Measurements from ENCODE around the gene SMIM23. TPM values are rescaled to one million over a fixed set of nuclear protein-coding genes. Genes with fewer than 3 reads are reported as not detected.

The SMIM23 gene
- polyA plus RNA-seq, 1 of the 3 experiments (the other 2 are of a cell fraction), result not detected

DNA sequence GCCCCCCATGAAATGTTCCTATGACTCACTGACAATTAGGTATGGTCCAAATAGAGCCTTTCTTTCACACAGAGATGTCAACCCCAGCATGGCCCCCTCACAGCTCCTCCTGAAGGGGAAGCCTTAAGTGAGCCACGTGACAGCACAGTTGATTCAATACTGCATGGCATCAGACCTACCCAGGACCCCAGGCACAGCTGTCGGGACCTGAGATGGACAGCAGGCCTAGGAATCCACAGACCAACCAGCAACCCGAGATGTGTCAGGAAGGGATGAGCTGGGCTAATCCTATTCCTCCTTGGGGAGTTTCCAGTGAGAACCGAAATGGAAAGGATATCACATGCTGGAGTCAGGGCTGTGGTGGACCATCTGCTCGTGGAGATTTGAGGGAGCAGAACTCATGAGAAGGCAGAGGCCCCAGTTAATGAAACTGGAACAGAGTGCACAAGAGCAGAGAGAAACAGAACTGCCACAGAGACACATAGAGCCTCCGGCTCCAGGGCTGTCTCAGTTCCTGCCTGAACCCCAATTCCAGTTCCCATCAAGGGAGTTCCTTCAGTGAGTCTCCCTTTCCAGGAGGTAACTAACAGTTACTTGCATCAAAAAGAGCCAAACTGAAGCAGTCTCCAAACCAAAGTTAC lies 42.1 kb upstream of the SMIM23 start:
- Histone ChIP-seq H3K9me2 (no peaks in the 10 kb centered on the region), H3K27ac (ENCODE audit: low read depth in 2 of 2, low read length in 1 of 2) (no peak overlapping the region), H3K4me2 (no peak overlapping the region), H3K9ac (no peak overlapping the region), H2AFZ (ENCODE audit: low read depth) (no peak overlapping the region), H4K20me1 (ENCODE audit: insufficient read depth) (no peaks in the 10 kb centered on the region), H3K9me3 (no peaks in the 10 kb centered on the region), H3K36me3 (replicated peaks in 1 of 2; ENCODE audit: control insufficient read depth in 1 of 2, insufficient read depth in 2 of 2, low read length in 1 of 2) (no peaks in the 10 kb centered on the region), H3K79me2 (ENCODE audit: insufficient read depth) (no peaks in the 10 kb centered on the region), H3K4me3 (ENCODE audit: low read depth in 2 of 2, low read length in 1 of 2) (no peak overlapping the region), H3K4me1 (ENCODE audit: control insufficient read depth in 1 of 2, insufficient read depth in 2 of 2, low read depth in 1 of 2, low read length in 1 of 2) (no peaks in the 10 kb centered on the region), H3K27me3 (ENCODE audit: insufficient read depth) (no peaks in the 10 kb centered on the region; the same call in none of the 2 replicates), H3F3A (replicated peaks; ENCODE audit: insufficient read depth) (no peaks in the 10 kb centered on the region)
- WGBS (ENCODE audit: low lambda C conversion rate), result 34% methylated on average over 6 of the region's 6 CpGs
- ChIA-PET CTCF (interaction anchor here (0.7 kb wide), 1 partner anchor 60 kb away, joined by 3 read pairs; no protein-coding TSS in a partner anchor), POLR2A (no interaction called here)
- TF ChIP-seq MEF2A (IDR thresholded peaks at IDR 0.05; ENCODE audit: borderline replicate concordance, low read depth) (no peak), REST (IDR thresholded peaks at IDR 0.05; ENCODE audit: low read depth, low read length) (no peak), SMC3 (IDR thresholded peaks at IDR 0.05; ENCODE audit: low read depth, low read length) (no peak), GABPA (IDR thresholded peaks at IDR 0.05; ENCODE audit: low read depth) (no peak), EP300 (IDR thresholded peaks at IDR 0.05; ENCODE audit: borderline replicate concordance in 1 of 2, low read depth in 1 of 2, low read length in 1 of 2) (no peak), FOSL2 (IDR thresholded peaks at IDR 0.05; ENCODE audit: borderline replicate concordance, low read depth) (no peak), TCF12 (IDR thresholded peaks at IDR 0.05) (no peak), FOXJ3 (CRISPR knock-in tag; IDR thresholded peaks at IDR 0.05) (no peak), FOXM1 (IDR thresholded peaks at IDR 0.05; ENCODE audit: low read depth) (no peak), CHD2 (IDR thresholded peaks at IDR 0.05; ENCODE audit: low read length, partially characterized antibody) (no peak), SIN3A (IDR thresholded peaks at IDR 0.05; ENCODE audit: borderline replicate concordance, low read depth, low read length) (no peak), GATA2 (CRISPR knock-in tag; IDR thresholded peaks at IDR 0.05) (no peak), RCOR1 (IDR thresholded peaks at IDR 0.05; ENCODE audit: low read length) (no peak), RXRA (IDR thresholded peaks at IDR 0.05; ENCODE audit: borderline replicate concordance, low read depth) (no peak), JUND (IDR thresholded peaks at IDR 0.05) (no peak), ZBTB33 (IDR thresholded peaks at IDR 0.05; ENCODE audit: borderline replicate concordance, low read depth) (no peak), POLR2AphosphoS5 (IDR thresholded peaks at IDR 0.05; ENCODE audit: low read depth, low read length) (no peak)
- no peak for DNase-seq
